MG63 (cell line): ENCODE results near the gene GPR34. TPM values are rescaled to one million over a fixed set of nuclear protein-coding genes. Genes with fewer than 3 reads are reported as not detected.
"Not testable (repeated sequence)": the region's sequence is repeated elsewhere in the genome, so short reads cannot be mapped to it uniquely, and the experiment has no call there.

Experiments
- DNase-seq: peaks from one replicate; pipeline ENCODE4 v3.0.0-alpha.2; 2020
- H3K27me3 ChIP-seq: fragments of 250-450 bp; sonication (Bioruptor Pico); 2 replicates; pipeline ENCODE4 v1.5.1; 2020; ENCODE audit warnings: mild to moderate bottlenecking, moderate library complexity
- H3K36me3 ChIP-seq: fragments of 250-450 bp; sonication (Bioruptor Pico); 2 replicates; pipeline ENCODE4 v1.5.1; 2020; ENCODE audit warnings: mild to moderate bottlenecking, moderate library complexity
- H3K4me3 ChIP-seq: fragments of 250-450 bp; sonication (Bioruptor Pico); 2 replicates; pipeline ENCODE4 v1.5.1; 2020; ENCODE audit warnings: mild to moderate bottlenecking, moderate library complexity
- H3K9me3 ChIP-seq: fragments of 250-450 bp; sonication (Bioruptor Pico); 2 replicates; pipeline ENCODE4 v1.5.1; 2020; ENCODE audit warnings: mild to moderate bottlenecking, moderate library complexity
- total RNA-seq: library from RNA; depleted of rRNA; stranded (reverse); fragments of >200 nt; shearing (Covaris generic); gene quantifications from 2 replicates; pipeline ENCODE4 v1.2.3, GENCODE V29; 2014; ENCODE audit warnings: low replicate concordance

GPR34 gene
- total RNA-seq, 1 experiment from 2014 or later = not detected

DNA sequence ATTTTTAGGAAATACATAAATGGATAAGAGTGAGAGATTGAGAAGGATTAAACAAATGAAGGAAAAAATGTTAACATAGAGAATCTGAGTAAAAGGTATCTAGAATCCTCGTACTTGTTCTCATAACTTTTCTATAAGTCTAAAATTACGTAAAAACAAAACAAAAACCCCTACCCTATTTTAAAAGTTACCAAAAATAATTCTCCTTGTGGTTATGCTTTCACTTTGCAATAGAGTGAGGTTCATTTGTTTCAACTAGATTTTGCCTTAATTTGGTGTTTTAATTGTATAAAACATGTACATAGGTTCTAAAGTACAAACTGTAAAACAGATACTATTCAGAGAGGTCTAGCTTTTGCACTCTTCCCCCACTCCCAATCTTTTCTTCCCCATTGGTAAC lies 3.8 kb upstream of the GPR34 start:
- Histone ChIP-seq H3K27me3 (no peaks in the 10 kb centered on the region), H3K4me3 (no peak overlapping the region), H3K36me3 (no peaks in the 10 kb centered on the region), H3K9me3 (no peaks in the 10 kb centered on the region)
- no peak for DNase-seq

DNA sequence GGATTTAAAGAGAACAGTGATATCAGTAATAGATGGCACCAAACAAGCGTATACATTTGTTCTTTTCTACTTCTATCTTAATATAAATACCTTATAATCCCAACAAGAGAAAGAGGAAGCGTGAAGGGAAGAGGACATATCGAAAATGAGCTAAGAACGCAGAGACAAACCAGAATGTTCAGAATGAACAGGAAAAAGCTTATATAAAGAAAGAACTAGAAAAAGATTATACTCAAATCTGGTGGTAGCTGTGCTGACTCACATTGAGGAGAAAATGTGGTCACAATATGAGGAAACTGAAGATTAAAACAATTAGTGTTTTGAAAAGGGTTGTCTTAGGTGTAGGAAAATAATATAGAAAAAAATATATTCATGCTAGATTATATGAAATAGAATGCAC lies 2.0 kb upstream of the GPR34 start:
- DNase-seq = no peak
- Histone ChIP-seq H3K9me3 (no peaks in the 10 kb centered on the region), H3K36me3 (no peaks in the 10 kb centered on the region), H3K27me3 (no peaks in the 10 kb centered on the region), H3K4me3 (no peak overlapping the region)

DNA sequence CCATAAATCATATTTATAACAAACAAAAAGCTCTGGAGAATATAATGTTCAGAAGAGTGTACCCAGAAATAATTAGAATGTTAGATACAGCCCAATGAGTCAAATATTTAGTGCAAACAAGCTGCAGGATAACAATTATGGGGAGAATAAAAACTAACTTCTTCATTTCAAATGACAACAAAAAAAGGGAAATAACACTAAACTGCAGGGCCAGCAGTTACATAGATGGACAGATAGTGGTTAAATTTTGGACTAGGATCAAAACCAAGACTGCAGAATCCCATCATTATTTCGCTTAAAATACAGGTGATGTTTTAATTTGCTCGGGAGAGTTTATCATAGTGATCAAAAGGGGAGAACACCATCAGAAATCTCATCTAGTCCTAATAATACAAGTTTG lies 617 bp upstream of the GPR34 start:
- no peak for DNase-seq
- H3K4me3 ChIP-seq = no peak overlapping the region
- no peaks in the 10 kb centered on the region for H3K27me3 ChIP-seq
- no peaks in the 10 kb centered on the region for H3K36me3 ChIP-seq
- no peaks in the 10 kb centered on the region for H3K9me3 ChIP-seq

DNA sequence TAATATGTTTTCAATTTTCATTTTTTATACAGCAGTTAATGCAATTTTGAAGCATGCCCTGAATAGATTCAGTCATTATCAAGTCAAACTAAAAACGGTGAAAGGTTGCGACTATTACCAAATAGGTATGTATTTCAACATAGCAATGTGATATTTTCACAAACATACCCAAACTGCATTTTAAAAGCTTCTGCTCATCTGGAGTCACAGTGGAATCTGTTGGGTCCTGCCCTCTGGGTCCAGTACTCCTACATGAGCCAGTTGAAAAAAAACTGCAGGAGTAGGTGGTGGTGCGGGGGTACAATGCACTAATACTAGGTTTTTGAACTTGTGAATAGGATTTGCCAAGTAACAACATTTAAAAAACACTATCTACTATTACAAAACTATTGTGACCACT lies 938 bp downstream of the GPR34 start:
- Histone ChIP-seq H3K36me3 (no peaks in the 10 kb centered on the region), H3K4me3 (no peak overlapping the region), H3K9me3 (no peaks in the 10 kb centered on the region), H3K27me3 (no peaks in the 10 kb centered on the region)
- DNase-seq = no peak

DNA sequence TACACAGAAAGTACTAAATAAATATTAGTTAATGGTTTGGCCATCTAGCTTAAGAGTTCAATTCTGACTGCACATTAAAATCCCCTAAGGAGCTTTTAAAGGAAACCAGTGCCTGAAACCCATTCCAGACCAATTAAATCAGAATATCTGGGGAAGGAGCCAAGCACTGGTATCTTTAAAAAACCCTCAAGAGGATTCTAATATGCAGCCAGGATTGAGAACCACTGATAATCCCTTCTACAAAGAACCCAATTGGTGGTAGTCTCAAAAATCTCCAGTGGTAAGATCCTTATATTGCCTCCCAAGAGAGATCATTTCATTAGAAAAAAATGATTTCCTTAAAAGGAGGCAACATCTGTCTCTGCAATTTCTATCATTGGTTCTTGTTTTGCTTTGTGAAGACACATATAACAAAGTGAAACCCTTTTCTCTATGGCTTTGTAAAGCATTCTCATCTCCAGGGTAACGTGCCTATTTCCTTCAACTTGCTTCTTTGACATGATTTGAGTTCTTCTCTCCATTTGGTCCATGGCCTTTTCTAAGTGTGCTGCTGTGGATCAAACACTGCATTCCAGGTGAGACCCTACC lies 3.5 kb downstream of the GPR34 start:
- H3K9me3 ChIP-seq = no peaks in the 10 kb centered on the region
- H3K27me3 ChIP-seq = no peaks in the 10 kb centered on the region
- no peaks in the 10 kb centered on the region for H3K36me3 ChIP-seq
- no peak for DNase-seq
- no peak overlapping the region for H3K4me3 ChIP-seq

DNA sequence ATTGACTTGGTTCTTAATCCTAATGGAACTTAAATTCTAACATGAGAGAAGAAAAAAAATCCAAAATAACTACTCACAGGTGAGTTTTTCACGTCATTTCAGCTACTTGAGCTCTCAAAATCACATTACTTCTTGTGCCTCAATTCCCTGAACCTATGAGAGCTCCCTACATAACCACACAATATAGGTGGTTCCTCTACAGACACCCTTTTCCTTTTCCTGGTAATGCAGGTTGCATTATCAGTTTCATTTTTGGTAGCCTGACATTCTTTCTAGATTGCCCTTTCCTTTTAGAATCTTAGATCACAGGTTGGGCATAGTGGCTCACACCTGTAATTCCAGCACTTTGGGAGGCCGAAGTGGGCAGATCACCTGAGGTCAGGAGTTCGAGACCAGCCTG lies 4.3 kb downstream of the GPR34 start:
- Histone ChIP-seq H3K36me3 (no peaks in the 10 kb centered on the region), H3K27me3 (no peaks in the 10 kb centered on the region), H3K4me3 (no peak overlapping the region), H3K9me3 (no peaks in the 10 kb centered on the region)
- no peak for DNase-seq

DNA sequence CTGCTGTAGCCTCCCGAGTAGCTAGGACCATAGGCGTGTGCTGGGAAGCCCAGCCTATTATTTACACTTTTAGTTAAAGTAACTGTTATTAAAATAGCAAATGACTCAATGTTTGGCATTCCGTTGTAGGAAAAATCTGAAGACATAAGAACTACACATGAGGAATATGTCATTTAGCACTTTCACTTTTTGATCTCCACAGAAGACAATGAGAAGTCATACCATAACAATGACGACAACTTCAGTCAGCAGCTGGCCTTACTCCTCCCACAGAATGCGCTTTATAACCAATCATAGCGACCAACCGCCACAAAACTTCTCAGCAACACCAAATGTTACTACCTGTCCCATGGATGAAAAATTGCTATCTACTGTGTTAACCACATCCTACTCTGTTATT lies 6.7 kb downstream of the GPR34 start:
- Histone ChIP-seq H3K36me3 (no peaks in the 10 kb centered on the region), H3K9me3 (no peaks in the 10 kb centered on the region), H3K4me3 (no peak overlapping the region), H3K27me3 (no peaks in the 10 kb centered on the region)
- DNase-seq = no peak

DNA sequence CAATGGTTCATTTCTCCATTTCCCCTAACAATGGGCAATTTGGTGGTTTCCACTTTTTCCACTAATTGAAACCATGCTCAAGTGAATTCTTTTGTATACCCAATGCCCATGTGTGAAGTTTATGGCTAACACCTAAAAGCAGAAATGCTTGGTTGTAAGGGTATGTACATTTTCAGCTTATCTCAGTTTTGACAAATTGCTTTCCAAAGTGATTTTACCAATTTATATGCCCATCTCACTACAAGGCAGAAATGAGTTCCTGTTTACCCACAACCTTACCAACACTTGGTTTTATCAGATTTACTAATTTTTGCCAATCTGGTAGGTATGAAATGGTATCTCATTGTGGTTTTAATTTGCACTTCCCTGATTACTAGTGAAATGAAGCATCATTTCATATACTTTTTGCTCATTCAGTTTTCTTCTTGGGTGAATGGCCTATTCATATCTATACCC lies 14.8 kb downstream of the GPR34 start:
- no peaks in the 10 kb centered on the region for H3K27me3 ChIP-seq
- no peak for DNase-seq
- no peak overlapping the region for H3K4me3 ChIP-seq
- H3K36me3 ChIP-seq = no peaks in the 10 kb centered on the region
- no peaks in the 10 kb centered on the region for H3K9me3 ChIP-seq

DNA sequence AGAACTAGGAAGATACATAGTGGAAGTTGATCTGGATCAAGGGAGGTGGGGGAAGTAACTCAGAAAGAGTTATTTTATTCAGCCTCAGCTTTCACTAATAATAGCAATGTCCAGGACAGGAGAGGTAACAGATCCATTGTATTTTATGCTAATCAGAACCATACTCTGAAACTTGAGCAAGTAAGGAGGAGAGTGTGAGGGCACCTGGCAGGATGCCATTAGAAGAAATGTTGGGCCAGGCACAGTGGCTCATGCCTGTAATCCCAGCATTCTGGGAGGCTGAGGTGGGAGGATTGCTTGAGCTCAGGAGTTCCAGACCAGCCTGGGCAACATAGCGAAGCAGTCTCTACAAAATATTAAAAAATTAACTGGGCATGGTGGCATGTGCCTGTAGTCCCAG lies 16.3 kb downstream of the GPR34 start:
- no peak for DNase-seq
- no peaks in the 10 kb centered on the region for H3K27me3 ChIP-seq
- H3K36me3 ChIP-seq = no peaks in the 10 kb centered on the region
- no peak overlapping the region for H3K4me3 ChIP-seq
- H3K9me3 ChIP-seq = no peaks in the 10 kb centered on the region

DNA sequence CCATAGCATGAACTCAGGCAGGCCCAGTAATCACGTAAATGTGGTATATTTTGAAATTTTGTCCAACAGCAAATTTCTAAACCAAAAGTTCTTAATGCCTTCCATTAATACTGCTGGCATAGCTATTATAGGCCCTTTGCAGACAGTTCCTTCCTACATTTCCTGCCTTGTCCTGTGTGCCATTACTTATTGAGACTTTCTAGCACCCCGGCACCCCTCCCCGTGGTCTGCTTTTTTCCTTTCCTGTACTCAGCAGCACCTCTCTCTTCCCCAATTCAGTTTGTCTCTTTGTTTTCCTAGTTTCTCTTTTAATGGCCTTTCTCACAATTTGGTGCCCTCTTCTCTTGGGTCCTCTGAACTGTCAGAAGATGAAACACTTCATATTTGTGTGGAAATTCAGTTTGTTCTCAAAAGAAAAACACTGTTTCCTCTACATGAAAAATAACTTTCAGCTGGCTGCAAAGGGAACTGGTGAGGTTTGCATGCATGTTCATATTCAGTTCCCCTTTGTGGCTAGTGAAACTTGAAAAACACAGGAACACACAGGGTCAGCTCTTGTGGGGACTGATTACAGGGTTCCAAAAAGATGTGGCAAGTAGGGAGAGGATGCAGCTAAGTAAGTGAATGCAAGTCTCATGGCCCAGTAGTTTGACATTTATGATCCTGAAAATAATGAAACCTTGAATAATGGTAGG lies 17.1 kb downstream of the GPR34 start:
- Histone ChIP-seq H3K27me3 (no peaks in the 10 kb centered on the region), H3K36me3 (no peaks in the 10 kb centered on the region), H3K9me3 (no peaks in the 10 kb centered on the region), H3K4me3 (no peak overlapping the region)
- DNase-seq = no peak

DNA sequence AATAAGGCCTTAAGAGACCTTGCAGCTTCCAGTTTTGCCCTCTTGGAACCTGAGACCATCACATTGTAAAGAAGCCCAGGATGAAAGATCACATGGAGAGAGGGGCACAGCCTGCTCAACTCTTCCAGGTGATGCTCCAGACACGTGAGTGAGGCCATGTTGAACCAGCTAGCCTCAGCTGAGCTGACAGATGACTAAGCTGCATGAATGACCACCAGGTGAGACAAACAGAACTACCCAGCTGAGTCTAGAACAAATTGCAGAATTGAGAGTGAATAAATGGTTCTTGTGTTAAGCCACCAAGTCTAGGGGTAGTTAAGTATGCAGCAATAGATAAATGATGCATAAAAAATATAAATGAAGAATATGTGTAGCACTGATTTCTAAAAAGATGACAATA lies 18.4 kb downstream of the GPR34 start:
- DNase-seq = no peak
- H3K9me3 ChIP-seq = no peaks in the 10 kb centered on the region
- H3K4me3 ChIP-seq = no peak overlapping the region
- H3K36me3 ChIP-seq = no peaks in the 10 kb centered on the region
- H3K27me3 ChIP-seq = no peaks in the 10 kb centered on the region

DNA sequence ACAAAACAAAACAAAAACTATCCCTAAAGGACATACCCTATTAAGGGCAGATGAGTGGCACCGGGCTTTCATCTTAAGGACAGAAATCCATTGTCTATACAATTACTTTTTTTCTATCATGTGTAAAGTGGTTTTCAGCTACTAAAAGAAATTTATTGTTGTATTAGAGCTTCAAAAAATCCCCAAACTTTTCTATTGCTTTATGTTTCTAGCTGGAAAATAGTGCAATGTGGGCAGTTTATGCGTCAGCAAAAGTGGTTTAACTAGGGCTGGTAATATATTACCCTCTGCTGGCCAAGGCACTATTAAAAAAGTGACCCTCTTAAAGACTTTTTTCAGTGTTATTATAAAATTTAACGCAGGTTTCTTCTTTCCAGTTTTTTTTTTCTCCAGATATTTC lies 19.7 kb downstream of the GPR34 start:
- no peaks in the 10 kb centered on the region for H3K36me3 ChIP-seq
- H3K4me3 ChIP-seq = no peak overlapping the region
- no peaks in the 10 kb centered on the region for H3K27me3 ChIP-seq
- no peak for DNase-seq
- H3K9me3 ChIP-seq = no peaks in the 10 kb centered on the region

DNA sequence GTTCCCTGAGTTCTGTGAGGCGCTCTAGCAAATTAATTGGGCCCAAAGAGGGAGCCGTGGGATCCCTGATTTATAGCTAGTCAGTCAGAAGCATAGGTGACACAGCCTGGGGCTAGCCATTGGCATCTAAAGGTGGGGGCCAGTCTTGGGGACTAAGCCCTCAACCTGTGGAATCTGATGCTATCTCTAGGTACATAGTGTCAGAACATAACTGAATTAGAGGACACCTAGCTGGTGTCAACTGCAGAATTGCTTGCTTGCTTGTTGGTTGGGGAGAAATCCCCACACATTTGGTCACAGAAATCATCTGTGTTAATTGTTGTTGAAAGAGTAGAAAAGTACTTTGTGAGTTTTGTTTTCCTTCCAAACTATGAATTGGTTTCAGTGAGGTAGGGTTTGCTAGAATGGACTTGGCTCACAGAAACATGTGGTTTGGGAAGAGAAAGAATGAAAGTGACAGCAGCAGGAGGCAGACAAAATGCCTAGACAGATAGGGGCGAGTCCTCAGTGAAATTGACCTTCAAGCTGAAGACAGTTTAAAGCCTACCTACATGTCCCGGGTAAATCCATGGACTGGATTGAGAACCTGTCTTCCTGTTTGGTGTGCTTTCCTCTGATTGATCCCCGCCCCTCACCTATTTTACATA lies 22.4 kb downstream of the GPR34 start:
- Histone ChIP-seq H3K27me3 (no peaks in the 10 kb centered on the region), H3K9me3 (no peaks in the 10 kb centered on the region), H3K36me3 (no peaks in the 10 kb centered on the region), H3K4me3 (no peak overlapping the region)
- DNase-seq = no peak

DNA sequence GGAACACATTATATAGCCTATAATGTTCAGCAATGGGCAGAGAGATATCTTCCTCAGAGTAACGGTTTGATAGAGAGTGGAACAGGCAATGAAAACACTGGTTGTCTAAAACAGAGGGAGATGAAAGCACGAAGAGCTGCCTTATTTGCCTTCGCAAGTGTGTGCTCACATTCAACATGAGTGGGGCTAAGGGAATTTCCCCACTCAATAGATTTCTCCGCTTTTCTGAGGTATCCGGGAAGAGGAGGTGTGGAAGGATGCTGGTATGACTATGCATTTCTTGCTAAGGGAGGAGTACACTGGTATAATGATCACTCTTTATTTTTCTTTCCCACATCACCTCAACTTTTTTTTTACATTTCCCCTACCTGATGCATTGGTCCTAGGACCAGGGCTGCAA lies 27.4 kb downstream of the GPR34 start:
- no peak for DNase-seq
- Histone ChIP-seq H3K36me3 (no peaks in the 10 kb centered on the region), H3K4me3 (no peak overlapping the region), H3K27me3 (no peaks in the 10 kb centered on the region), H3K9me3 (no peaks in the 10 kb centered on the region)

DNA sequence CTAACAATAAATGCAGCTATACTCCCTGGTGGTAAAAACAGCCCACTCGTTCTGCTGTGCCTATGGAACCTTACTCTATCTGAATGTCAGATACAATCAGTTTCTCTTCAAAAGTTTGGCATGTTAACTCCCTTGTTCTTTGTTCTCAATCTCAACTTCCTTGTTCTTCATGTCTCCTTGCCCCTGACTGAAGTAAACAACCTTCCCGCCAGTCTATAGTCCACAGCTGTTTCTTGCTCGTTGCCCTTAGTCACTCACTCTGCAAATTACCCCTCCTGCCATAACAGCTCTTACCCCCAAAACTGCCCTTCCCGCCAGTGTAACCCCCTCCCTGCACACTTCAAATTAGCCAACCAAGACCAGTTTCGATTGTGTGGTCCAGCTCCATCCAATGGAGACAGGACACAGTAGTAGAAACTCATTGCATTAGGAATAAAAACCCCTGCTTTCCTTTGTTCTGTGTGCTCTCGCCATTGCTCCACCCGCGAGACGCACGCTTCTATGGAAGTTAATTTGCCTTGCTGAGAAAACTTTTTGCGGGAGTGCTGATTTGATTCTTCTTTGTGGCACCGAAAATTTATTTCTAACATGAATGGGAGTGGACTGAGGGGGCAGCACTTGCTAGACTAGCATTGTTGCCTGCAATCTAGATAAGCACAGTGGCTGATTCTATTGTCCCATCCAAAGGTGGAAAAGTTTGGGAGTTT lies 28.1 kb downstream of the GPR34 start:
- no peaks in the 10 kb centered on the region for H3K9me3 ChIP-seq
- H3K27me3 ChIP-seq = no peaks in the 10 kb centered on the region
- H3K36me3 ChIP-seq = no peaks in the 10 kb centered on the region
- H3K4me3 ChIP-seq = no peak overlapping the region
- no peak for DNase-seq

DNA sequence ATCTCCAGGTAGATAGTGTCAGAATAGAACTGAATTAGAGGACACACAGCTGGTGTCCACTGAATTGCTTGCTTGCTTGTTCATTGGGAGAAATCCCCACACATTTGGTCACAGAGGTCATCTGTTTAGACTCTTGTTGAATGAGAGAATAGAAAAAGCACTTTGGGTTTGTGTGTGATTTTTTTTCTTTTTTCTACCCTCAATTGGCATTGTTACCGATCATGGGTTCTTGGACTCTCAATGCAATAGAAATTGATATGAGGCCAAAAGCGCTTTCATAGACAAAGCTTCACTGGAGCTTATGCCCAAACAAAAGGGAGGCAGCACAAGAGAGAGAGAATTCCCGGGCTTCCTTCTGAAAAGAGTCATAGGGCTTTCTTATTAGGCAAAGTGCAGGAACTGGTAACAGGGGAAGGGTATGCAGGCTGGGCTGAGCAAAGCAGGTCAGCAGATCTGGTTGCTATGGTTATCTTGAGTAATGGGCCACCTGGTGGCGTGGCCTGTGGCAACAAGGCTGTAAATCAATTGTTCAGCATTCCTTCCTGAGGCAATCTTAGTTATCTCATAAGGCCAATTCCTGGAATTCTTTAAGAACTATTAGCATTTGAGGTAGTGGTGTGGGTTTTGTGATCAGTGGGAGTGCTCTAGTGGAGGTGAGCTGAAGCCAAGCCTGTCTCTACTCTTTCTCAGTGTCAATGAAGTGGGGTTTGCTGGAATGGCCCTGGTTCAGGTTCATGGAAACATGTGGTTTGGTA lies 29.9 kb downstream of the GPR34 start:
- H3K4me3 ChIP-seq = no peak overlapping the region
- DNase-seq = no peak
- no peaks in the 10 kb centered on the region for H3K27me3 ChIP-seq
- no peaks in the 10 kb centered on the region for H3K36me3 ChIP-seq
- H3K9me3 ChIP-seq = no peaks in the 10 kb centered on the region

DNA sequence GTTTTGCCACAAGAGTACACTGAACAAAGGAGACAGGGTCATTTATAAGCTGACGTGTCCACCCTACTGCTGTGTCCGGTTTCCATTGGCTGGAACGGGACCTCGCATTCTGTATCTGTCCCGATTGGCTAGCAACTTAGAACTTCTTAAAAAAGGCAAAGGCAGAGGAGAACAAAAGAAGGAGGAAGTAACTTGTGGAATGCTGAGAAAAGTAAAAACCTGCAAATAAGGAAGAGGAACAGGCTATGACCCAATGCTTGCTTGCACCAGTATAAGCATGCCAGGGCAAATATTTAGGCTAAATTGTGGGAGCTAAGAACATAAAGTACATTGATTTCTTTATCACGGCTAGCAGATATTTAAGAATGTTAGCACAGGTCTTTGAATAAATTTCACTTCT lies 30.8 kb downstream of the GPR34 start:
- H3K27me3 ChIP-seq, H3K9me3 ChIP-seq, H3K4me3 ChIP-seq, DNase-seq, H3K36me3 ChIP-seq: not testable (repeated sequence)
